Activated CD8-positive, alpha-beta memory T cell treated with anti-CD3 and anti-CD28 coated beads, Interleukin-2, amount 50 U/mL, for 48 hours (primary cell): ENCODE results near the gene NEURL3.

Source experiments
- DNase-seq: peaks from one replicate; pipeline ENCODE4 v3.0.0-alpha.2; 2020

NEURL3 gene

GRCh38 chr2:96539215-96539920, 34.2 kb upstream of the NEURL3 start:
- DNase-seq: peak; percentile 67

DNA sequence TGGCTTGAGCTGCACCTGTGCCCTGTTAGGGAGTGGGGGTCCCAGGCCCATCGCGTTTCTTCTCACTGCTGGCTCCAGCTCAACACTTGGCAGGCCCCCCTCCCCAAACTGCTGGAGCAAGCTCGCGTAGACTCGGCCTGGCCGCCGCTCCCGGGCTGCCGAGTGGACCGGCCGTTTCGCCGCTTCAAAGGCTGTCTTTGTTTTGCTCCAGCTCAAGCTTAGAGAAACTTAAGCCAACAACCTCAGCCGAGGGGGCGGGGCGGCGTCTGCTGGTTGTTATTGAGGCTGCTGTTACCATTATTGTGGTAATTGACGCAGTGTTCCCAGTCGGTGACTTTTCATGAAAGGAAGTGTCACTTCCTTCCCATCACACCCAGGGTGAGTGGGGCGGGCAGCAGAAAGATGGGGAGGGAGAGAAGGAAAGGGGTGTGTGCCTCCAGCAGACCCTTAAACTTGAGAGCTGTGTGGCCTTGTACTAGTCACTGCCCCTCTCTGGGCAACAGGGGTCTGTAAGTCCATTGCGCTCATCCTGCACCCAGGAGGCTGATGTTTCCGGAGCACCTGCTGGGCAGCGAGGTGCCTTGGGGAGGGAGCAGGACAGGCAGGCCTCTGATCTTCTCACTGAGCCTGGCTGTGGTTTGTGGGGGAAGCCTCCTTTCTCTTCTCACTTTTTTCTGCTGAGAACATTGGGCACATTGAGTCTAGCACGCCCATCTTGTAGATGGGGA, 33.5 kb upstream of the NEURL3 start:
- DNase-seq: peak; percentile 94

- peak; percentile 79 for DNase-seq
Measured at GRCh38 chr2:96537734-96538486, 32.8 kb upstream of the NEURL3 start.

- DNase-seq: peak; percentile 91
Measured at GRCh38 chr2:96537066-96537733, 32.0 kb upstream of the NEURL3 start.

DNA sequence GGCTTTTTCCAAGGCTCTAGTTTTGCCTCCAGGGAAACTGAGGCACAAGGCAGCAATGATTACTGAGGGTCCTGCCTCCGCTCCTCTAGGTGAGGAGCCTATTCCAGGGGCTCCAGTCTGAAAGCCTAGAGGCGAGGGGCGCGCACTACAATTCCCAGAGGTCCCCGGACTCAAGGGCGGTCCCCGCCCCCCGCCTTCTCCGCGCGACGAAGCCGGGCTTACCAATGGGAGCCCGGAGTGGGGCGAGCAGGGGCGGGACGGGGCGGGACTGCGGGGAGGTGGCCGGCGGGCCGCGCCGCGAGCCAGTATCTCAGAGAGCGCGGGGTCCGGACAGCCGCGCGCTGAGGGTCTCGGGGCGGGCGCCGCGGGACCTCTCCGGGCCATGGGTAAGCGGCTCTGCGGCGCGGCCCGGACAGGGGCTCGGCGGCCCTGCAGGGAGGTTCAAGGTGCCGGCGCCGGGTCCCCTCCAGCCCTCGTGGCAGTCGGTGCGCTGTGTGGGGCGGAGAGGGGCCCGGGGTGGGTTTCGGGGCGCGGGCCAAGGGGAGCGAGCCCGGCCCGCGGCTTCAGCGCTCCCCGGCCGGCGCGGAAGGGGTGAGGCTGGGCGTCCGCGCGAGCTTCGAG, 31.4 kb upstream of the NEURL3 start, which contains the start of gene ARID5A:
ARID5A (plus strand) TSS at position 308 of the 621 bp plus-strand sequence; CDS start at position 383, 75 bp downstream.
- DNase-seq: peak; percentile 93

- no peak for DNase-seq
Measured at GRCh38 chr2:96535331-96535730, 30.2 kb upstream of the NEURL3 start.

- no peak for DNase-seq
Measured at GRCh38 chr2:96534701-96535181, 29.6 kb upstream of the NEURL3 start.

DNA sequence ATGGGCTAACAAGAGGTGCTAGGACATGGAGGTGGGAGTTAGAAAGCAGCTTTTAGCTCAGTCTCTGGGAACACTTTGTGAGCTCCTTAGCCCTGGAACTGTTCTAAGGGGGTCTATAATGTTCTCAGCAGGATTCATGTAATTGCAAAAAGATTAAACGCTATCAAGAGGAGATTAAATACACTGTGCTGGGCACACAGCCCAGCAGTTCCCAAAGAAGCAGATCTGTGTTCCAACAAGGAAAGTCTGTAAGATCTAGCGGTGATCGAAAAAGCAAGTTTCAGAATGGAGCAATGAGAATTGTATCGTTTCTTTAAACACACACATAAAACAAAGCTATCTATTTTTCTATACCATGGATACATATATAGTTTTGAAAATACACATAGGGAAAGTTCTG, 29.0 kb upstream of the NEURL3 start:
- DNase-seq: no peak

- no peak for DNase-seq
Measured at GRCh38 chr2:96533292-96534073, 28.3 kb upstream of the NEURL3 start.

GRCh38 chr2:96532641-96533291, 27.6 kb upstream of the NEURL3 start:
- no peak for DNase-seq

DNA sequence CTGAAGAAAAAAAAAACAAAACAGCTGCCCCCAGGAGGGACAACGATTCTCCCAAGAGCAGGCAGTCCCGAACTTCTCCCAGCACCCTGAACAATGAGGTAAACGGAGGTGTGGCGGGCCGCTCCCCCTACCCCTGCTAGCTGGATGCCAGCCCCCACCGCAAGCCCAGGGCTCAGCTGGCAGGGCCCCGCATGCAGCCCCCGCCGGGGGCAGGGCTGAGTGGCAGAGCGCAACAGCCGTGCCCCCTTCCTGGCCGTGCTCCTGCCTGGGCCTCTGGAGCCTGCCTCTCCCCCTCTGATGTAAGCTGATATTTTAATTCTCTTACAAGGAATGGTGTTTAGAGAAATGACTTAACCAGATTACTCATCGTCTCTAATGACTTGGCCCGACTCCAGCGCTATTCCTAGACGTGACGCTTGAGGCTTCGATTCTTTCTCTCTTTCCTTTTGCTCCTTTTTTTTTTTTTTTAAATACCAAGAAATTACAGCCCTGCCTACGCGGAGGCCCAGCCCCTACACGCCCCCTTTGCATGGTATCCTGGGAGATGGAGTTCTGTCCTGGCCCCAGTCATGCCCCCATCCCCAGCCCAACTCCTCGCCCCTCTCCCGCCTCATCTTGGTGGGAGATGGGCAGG, 26.8 kb upstream of the NEURL3 start:
- peak; percentile 87 for DNase-seq

- DNase-seq: no peak
Measured at GRCh38 chr2:96531366-96531765, 26.2 kb upstream of the NEURL3 start.

GRCh38 chr2:96530474-96531357, 25.6 kb upstream of the NEURL3 start:
- peak; percentile 66 for DNase-seq

- no peak for DNase-seq
Measured at GRCh38 chr2:96530144-96530430, 24.9 kb upstream of the NEURL3 start.

DNA sequence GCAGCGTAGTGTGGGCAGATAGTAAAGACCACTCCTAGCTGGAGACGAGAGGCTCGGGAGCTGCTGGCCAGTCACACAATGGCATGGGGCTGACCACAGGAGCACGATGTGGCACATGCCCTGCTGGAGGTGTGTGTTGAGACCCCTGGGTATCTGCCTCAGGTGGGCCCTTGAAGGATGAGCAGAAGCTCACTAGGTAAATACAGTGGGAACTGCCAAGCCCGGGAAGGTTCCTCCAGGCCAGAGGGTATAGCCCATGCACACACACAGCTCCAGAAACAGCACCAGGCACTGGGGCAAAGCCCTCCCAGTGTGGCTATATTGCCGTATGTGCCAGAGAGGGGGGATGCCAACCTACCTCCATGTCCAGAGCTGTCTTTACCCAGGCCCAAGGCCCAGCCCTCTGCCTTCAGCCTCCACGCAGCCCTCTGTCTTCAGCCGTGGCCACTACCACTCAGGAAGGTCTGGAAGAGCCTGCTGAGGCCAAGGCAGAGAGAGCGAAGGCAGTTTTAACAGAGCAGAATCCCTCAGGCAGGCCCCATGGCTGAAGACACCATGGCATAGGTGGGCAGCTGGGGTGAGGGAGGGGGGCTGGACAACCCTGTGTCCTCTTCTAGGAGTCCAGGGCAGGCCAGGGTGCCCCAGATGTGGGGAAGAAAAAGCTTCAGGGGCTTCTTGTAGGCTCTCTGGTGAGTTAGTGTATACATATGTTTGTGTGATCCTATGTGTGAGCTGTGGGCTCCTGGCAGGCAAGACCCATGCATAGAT, 24.4 kb upstream of the NEURL3 start:
- DNase-seq: no peak

DNA sequence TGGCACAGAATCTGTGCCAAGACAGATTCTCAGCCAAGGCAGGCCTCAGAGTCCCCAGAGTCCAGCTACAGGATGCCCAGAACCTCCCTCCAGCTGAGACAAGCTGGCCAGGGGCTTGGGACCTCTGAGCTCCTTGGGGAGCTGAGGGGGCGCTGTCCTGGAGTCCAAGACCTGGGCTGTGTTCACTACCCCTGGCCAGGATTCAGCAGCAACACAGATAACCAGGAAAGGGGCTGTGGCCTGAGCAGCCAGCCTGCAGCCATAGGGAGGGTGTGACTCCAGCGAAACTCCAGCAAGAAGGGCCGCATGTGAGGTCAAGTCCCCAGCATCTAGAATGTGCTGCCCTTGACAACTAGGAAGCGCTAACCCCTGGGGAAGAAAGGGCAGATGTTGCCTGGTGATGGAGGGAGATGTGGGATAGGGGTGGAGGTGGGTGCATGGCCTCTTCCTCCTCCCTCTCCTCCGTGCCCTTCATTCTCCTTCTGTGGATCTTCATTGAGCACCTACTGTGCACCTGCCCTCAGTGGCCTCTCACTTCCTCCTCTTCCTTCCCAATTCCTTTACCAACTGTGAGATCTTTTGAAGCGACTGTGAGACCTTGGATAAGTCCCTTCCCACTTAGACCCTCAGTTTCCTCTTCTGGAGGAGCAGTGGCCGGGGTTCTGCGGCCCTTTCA, 23.7 kb upstream of the NEURL3 start:
- DNase-seq: no peak

GRCh38 chr2:96528006-96528699, 23.0 kb upstream of the NEURL3 start:
- peak; percentile 85 for DNase-seq
